HG02759 (cell line): ENCODE results near the gene AGO3.
A peak's percentile ranks its signal among the peaks of the same experiment; 100 is the strongest.
"Not testable (repeated sequence)": the region's sequence is repeated elsewhere in the genome, so short reads cannot be mapped to it uniquely, and the experiment has no call there.

Experiments
- ATAC-seq: cut with Tn5 transposase; IDR thresholded peaks from one replicate; pipeline ENCODE4 v1.9.1; 2021; ENCODE audit warnings: mild to moderate bottlenecking, moderate library complexity; ENCODE audit not compliant: unreplicated experiment

Gene AGO3

DNA sequence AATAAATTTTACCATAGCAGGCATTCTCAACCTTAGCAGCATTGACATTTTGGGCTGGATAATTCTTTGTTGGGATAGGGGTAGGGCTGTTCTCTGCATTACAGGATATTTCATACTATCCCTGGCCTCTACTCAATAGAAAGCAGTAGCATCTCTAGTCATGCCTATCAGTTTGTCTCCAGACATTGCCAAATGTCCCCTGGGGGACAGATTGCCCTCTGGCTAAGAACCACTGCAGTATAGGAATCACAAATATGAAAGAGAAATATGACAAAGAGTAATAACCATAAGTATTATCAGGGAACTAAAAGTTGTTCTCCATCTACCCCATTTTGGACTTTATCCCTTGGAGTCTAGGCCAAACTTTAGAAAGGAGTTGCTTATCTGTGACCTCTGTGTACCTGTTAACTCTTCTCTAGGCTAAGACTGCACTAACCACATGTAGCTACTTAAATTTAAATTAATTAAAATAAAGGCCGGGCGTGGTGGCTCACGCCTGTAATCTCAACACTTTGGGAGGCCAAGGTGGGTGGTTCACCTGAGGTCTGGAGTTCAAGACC, 76.1 kb downstream of the AGO3 start:
- no peak for ATAC-seq

DNA sequence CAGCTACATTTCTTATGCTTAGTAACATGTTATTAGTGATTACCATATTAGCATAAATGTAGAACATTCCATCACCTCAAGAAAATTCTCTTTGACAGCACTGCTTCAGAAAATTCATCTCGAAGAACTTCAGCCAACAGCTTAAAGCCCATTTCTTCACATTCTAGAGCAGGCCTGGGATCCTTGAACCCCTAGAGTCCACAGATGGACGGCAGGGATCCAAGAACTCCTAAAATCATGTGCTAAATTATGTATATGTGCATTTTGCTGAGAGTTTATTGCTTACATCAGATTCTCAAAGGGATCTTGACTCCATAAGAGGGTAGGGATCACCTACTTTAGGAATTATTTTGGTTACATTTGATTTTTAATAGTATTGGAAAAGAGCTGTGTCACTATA, 76.8 kb downstream of the AGO3 start:
- ATAC-seq = no peak

DNA sequence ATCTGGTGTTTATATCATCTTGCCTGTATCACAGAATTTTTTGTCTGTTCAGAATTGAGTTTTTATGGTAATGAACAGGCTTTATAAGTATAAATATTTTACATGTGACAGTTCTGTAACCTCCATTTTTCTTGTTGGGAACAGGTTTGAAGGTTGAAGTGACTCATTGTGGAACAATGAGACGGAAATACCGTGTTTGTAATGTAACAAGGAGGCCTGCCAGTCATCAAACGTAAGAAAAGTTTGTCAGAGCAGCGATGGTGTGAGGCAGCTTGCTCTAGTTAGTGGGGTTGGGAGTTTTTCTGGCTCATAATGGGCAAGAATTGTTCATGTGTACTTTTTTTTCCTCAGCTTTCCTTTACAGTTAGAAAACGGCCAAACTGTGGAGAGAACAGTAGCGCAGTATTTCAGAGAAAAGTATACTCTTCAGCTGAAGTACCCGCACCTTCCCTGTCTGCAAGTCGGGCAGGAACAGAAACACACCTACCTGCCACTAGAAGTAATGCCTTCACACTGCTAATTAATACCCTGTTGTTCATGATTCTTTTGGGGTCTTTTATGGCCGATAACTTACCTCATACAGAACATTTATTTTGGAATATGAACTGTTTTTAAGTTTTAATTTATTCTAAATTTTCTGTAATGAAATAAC, 77.8 kb downstream of the AGO3 start:
- ATAC-seq = no peak

DNA sequence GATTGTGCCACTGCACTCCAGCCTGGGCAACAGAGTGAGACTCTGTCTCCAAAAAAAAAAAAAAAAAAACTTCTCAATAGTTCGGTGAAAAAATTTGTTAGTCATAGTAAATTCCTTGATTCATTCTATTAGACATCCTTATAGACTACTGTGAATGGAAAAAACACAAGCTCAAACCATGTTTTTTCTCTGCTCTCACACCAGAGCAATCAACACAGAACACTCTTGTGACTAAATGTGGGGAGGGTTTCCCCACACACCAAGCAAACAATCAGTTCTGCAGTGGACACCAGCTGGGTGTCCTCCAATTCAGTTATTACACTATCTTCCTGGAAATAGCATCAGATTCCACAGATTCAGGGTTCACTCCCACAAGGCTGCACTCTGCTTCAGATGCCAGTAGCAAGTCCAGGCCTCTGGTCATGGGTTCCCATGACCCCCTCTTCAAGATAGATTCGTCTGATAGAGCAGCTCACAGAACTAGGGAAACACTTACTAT, 83.9 kb downstream of the AGO3 start:
- no peak for ATAC-seq

DNA sequence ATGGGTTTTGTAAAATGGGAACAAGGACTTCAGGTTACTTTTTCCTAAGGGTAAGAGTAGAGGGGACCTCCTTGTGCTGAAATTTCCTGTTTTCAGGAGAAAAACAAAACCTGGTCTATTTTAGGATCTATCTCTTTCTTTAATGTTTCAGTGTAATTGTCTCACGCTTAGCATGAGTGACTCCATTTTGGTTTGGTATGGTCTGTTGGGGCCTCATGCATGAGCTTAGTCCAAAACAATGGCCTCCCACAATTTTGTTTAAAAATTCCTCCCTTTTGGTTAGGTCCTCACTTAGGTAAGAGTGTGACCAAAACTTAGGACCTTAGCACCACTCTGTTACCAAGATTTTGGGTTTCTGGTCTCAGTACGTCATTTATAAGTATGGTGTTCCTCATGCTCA, 85.8 kb downstream of the AGO3 start:
- ATAC-seq = no peak

DNA sequence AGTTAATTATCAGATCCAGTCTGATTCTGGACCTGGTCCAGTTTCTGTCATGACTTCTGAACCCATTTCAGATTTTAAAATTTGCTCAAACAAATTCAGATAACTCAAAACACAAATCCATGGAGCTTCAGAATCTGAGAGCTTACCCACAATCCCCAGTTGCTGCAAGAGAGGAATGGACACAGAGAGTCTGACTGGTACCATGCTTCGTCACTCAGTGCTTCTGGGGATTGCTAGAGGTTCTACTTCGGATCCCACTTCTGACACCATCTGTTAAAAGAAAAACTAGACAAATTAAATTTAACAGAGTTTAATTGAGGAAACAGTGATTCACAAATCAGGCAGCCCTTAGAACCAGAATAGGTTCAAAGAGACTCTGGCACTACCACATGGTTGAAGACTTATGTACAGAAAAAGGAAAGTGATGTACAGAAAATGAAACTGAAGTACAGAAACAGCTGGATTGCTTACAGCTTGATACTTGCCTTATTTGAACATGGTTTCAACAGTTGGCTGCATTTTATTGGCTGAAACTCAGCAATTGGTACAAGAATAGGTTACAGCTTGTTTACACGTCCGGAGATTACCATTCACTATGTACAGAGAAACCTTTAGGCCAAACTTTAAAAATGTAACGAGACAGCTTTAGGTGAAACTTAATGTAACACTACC, 92.3 kb downstream of the AGO3 start:
- peak; percentile 91 for ATAC-seq

DNA sequence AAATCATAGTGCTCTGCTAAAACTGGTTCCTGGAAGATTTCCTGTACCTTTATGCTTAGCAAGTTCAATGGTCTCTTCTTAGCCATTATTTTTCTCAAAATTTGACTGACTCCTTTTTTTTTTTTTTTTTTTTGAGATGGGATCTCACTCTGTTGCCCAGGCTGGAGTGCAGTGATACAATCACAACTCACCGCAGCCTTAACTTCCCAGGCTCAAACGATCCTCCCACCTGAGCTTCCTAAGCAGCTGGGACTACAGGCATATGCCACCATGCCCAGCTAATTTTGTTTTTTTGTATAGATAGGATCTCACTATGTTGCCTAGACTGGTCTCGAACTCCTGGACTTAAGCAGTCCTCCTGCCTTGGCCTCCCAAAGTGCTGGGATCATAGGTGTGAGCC, 93.1 kb downstream of the AGO3 start:
- not testable (repeated sequence) for ATAC-seq

DNA sequence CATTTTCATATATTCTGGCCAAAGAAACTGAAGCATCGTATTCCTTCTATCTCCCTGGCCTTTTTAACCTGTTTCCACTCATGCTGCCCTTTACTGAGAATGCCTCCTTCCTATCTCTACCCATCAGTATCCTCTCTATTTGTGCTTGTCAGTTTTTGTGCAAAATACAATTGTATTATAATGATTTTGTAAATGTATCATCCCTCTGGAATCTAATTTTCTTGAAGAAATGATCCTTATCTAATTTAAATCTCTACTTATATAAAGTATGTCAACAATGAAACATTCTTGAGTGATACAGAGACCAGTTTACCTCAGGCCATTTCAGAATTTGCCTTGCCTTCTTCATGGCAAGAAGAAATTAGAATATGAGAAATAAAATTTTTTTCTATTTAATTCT, 93.9 kb downstream of the AGO3 start:
- no peak for ATAC-seq

DNA sequence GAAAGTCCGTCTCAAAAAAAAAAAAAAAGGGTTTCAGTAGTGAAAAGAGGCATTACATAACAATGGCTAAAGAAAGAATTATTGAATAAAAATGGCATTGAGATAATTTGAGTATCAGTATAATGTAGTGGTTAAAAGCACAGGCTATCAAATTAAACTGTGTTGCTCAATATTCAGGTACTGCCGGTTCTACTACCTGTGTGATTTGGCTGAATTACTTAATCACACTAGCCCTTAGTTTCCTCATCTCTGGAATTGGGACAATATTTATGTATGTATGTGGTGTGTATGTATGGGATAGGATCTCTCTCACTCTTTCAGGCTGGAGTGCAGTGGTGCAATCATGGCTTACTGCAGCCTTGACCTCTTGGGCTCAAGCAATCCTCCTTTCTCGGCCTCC, 96.9 kb downstream of the AGO3 start:
- ATAC-seq = no peak

DNA sequence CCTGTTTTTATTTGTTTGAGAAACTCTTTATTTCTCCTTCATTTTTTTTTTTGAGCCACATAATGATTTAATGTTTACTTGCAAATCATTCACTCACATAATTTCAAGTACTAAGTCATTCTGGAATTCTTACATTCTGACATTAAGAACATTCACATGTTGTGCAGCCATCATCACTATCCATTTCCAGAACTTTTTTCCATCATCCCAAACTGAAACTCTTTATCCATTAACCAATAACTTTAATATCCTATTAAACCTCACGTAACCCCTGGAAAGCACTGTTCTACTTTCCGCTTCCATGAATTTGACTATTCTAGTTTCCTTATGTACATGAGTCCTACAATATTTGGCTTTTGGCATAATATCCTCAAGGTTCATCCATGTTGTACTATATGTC, 100.5 kb downstream of the AGO3 start:
- no peak for ATAC-seq

DNA sequence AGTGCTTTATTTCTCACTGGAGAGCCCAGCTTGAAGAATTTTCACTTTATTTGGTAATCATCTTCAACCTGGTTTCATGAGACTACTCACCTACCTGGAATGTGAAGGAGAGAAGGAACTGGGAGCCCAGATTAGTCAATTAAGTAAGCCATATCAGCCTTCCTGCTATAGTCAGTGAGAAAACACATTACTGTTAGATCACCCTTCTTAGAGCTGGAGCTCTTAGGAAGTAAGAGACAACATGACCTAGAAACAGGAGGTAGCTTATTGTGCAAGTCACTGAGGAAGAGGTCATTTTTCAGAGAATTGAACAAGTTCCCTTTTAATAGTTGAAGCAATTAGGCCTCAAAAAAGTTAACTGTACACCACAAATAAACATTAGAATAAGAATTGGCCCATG, 103.8 kb downstream of the AGO3 start:
- no peak for ATAC-seq

DNA sequence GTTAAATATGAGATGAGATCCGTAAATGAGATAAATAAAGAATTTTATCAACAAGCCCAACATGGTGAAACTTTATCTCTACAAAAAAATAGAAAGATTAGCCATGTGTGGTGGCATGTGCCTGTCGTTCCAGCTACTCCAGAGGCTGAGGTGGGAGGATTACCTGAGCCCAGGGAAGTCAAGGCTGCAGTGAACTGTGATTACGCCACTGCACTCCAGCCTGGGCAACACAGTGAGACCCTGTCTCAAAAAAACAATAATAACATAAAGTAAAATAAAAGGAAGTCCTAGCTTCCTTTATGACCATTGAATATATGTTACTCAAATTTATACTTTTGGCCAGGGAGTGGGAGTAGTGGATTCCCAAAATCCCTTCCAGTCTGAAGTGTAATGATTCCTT, 104.2 kb downstream of the AGO3 start:
- ATAC-seq = no peak

DNA sequence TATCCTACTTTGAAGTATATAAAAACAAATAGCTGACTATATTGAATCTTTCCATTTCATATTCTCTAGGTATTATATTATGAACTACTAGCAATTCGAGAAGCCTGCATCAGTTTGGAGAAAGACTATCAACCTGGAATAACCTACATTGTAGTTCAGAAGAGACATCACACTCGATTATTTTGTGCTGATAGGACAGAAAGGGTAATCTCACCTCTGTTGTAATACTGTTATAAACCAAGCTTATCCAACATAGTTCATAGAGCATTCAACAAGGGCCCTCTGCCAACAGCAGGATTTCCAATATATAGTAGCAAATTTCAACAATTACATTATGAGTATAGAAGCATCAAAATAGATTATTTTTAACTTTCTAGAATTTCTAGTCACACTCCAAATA, 109.3 kb downstream of the AGO3 start:
- ATAC-seq = no peak

DNA sequence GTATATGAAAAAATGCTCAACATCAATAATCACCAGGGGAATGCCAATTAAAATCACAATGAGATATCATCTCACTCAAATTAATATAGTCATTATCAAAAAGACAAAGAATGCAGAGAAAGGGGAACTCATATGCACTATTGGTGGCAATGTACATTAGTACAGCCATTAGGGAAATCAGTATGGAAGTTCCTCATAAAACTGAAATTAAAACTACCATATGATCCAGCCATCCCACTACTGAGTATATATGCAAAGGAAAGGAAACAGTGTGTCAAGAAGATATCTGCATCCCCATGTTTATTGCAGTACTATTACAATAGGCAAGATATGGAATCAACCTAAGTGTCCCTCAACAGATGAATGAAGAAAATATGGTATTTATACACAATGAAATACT, 120.9 kb downstream of the AGO3 start:
- ATAC-seq = no peak

DNA sequence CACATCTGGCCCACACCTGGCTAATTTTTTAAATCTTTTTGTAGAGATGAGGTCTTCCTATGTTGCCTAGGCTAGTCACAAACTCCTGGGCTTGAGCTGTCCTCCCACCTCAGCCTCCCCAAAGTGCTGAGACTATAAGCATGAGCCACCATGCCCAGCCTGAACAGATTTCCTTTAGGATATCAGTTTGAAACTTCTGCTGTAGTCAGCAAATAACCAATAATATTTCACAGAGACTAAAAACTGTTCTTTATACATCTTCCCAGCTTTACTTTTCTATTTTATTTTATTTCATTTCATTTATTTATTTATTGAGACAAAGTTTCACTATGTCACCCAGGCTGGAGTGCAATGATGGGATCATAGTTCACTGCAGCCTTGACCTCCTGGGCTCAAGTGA, 123.1 kb downstream of the AGO3 start:
- ATAC-seq = no peak

DNA sequence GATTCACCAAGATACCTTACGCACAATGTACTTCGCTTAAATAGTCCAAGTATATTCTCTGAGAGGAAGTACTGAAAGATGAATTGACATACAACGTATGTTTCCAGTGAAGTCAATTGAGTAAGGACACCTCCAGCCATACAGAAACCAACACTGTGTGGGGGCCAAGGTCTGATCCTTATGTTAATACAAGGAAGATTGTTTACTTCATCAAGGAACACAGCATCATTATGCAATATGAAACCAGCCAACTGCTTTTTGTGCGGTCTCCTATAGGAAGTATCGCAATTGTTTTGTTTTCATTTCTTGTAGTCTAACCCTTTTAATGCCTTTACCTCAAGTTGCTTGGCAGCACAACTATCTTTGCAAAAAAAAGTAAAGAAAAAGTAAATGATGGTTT, 124.8 kb downstream of the AGO3 start:
- ATAC-seq = no peak

DNA sequence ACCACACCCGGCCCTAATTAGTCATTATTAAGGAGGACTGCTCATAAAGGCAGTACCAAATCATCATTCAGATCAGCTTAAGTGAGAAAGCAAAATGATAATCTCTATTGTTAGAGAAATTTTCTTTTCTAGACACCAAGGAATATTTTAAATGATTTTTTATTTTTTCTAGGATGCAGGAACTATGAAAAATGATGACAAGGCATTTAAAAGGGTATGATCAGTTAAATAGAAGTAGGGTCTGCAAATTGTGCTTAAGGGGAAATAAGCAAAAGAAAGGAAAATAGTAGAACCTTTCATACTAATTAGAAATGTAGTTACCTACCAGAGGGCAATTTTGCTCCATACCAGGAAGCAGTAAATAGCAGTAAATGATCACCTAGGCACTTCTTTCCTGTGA, 131.4 kb downstream of the AGO3 start:
- no peak for ATAC-seq

DNA sequence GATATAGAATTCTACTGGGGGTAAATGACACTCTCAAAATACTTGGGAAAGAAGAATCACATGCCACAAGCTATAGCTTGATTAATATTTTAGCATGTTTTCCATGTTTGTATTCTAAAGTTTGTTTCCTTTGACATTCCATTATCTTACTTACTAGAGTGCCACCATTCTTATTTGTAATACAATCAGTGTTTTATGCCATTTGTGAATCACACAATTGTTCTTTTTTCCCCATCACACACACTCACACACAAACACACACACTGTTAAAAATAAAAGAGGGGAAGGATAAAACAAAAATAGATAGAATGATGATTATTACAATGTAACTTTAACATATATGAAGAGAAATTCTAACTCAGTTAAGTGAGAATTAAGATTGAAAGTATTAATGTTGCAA, 137.0 kb downstream of the AGO3 start:
- ATAC-seq = no peak

DNA sequence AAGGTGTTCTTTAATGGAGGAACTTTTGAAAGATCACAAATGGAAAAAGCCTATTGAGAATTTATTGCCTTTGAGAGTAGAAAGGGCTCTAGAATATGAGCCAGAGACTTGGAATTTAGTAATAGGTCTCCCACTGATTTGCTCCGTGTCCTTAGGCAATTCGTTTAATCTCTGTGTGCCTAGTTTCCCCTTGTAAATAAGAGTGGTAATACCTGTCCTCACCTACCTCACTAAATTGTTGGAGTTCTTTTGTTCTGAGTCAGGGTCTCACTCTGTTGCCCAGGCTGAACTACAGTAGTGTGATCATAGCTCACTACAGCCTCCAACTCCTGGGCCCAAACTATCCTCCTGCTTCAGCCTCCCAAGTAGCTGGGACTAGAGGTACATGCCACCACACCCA, 138.0 kb downstream of the AGO3 start:
- ATAC-seq = no peak

DNA sequence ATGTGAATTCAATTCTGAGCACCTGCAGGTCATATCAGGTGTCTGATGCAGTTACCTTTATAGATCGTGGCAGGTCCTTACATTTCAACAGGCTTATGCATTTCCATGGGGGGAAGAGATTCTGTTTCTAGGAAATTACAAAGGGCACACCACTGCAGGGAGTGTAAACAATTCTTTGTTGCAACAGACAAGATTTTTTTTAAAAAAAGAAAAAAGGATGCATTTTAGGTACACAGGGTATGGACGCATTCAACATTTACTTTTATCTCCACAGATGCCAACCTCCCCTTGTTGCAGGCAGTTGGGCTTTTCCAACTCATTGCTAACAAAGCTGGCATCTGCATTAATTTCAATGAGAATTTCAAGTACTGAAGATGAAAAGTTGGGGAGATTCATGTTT, 139.4 kb downstream of the AGO3 start:
- no peak for ATAC-seq

DNA sequence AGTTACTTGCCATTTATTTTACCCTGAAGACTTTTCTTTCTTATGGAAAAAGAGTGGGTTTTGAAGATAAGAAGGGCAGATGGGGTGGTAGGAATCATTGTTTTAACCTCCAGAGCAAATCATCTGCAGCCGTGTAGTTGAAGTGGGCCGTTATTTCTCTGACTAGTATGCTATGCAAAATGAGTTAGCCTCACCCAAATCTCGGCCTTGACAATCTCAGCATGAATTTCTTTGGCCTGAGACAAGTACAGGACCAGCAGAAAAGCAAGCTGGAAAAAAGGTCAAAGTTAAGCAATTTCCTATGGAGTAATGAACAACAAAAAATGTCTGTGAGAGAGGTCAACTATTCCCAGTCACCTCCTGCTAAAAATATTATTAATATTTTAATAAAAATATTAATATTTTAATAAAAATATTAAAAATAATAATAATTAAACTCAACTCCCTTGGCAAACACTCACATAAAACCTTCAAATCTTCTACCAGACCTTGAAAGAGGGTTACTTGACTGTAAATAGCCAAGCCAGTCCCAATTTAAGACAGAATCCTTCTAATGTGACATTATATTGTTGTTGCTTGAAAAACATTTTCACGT, 146.2 kb downstream of the AGO3 start:
- ATAC-seq = no peak

DNA sequence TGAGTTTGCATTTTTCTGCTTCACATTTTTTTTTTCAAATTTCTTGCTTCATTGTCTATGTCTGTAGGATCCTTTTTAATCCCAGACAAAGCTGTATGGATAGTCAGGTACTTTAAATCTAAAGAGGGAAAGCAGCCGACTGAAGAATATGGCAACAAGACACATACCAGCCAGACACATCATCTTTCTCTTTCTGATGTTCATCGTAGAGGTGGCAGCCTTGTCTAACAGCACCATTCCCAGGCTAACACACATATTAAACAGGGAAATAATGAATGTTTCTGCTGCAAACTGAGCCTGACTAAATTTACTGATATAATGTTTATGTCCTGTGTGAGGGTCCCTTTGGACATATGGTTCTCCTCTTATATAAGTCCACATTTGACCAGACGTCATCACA, 149.3 kb downstream of the AGO3 start:
- no peak for ATAC-seq
